Measurements from ENCODE around the gene PRKCE. TPM values are rescaled to one million over a fixed set of nuclear protein-coding genes. Genes with fewer than 3 reads are reported as not detected.

The PRKCE gene
- total RNA-seq, 4 donors from 2014 or later = 5.9 to 21.2 (median 18.5) TPM

DNA sequence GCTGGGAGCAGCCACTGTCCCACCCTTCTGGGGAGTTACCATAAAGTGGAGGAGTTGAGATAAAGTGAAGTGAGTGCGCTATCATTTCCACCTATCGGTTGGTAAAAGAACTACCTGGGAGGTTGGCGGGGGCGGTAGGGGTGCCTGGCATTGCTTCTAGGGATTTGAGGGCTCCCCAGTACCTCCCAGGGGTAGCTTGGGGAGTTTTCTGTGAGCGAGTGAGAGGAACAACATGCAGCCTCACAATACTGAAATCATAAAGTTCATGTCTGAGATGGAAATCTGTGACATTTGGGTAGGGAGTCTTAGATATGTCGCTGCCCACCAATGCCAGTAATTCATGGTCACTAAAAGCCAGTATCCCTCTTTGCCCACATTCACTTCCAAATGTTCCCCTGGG, 68.7 kb downstream of the PRKCE start:
- 90 to 100% methylated on average over 4 of the region's 6 CpGs for WGBS, 2 donors (ENCODE audit: low coverage in 1 of 2)
- Histone ChIP-seq H3K27me3 (no peaks in the 10 kb centered on the region), H3K4me3 (no peak overlapping the region), H3K36me3 (no peaks in the 10 kb centered on the region), H3K27ac (no peak overlapping the region), H3K4me1 (peaks cover 0 to 47% (median 6%) of the 10 kb centered on the region in 3 donors), H3K9me3 (no peaks in the 10 kb centered on the region)
- no peak for TF ChIP-seq POLR2A (IDR thresholded peaks at IDR 0.05)
- no peak for TF ChIP-seq POLR2AphosphoS5 (IDR thresholded peaks at IDR 0.05)
- TF ChIP-seq EP300 (IDR thresholded peaks at IDR 0.05) = no peak
- TF ChIP-seq, protein P1, sequence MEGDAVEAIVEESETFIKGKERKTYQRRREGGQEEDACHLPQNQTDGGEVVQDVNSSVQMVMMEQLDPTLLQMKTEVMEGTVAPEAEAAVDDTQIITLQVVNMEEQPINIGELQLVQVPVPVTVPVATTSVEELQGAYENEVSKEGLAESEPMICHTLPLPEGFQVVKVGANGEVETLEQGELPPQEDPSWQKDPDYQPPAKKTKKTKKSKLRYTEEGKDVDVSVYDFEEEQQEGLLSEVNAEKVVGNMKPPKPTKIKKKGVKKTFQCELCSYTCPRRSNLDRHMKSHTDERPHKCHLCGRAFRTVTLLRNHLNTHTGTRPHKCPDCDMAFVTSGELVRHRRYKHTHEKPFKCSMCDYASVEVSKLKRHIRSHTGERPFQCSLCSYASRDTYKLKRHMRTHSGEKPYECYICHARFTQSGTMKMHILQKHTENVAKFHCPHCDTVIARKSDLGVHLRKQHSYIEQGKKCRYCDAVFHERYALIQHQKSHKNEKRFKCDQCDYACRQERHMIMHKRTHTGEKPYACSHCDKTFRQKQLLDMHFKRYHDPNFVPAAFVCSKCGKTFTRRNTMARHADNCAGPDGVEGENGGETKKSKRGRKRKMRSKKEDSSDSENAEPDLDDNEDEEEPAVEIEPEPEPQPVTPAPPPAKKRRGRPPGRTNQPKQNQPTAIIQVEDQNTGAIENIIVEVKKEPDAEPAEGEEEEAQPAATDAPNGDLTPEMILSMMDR (IDR thresholded peaks at IDR 0.05) = no peak
- ATAC-seq = no peak

DNA sequence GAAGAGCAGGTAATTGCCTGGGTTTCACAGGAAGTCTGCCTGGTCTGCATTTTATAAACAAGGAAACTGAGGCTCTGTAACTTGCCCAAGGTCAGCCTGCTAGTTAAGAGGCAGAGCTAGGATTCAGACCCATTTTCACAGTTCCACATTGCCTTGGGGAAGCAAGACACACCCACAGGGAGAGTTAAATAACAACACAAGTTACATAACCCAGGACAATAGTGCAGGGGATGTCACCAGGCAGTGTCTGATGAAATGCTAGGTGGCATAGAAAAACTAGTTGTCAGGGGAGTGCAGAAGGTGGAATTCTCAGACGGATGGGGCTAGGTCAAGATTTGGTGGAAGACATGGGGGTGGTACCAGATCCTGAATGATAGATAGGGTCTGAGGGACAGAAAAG, 69.7 kb downstream of the PRKCE start:
- Histone ChIP-seq H3K4me1 (peaks cover 0 to 47% (median 6%) of the 10 kb centered on the region in 3 donors), H3K27me3 (no peaks in the 10 kb centered on the region), H3K27ac (no peak overlapping the region), H3K9me3 (no peaks in the 10 kb centered on the region), H3K36me3 (no peaks in the 10 kb centered on the region), H3K4me3 (no peak overlapping the region)
- 88% methylated on average over 1 of the region's 1 CpG; no CpG with 5 or more reads in 1 of the 2 donors for WGBS, 2 donors (ENCODE audit: low coverage in 1 of 2)
- no peak for ATAC-seq
- TF ChIP-seq, protein P1 (IDR thresholded peaks at IDR 0.05) = no peak
- TF ChIP-seq POLR2AphosphoS5 (IDR thresholded peaks at IDR 0.05) (no peak), POLR2A (IDR thresholded peaks at IDR 0.05) (no peak), EP300 (IDR thresholded peaks at IDR 0.05) (no peak)

DNA sequence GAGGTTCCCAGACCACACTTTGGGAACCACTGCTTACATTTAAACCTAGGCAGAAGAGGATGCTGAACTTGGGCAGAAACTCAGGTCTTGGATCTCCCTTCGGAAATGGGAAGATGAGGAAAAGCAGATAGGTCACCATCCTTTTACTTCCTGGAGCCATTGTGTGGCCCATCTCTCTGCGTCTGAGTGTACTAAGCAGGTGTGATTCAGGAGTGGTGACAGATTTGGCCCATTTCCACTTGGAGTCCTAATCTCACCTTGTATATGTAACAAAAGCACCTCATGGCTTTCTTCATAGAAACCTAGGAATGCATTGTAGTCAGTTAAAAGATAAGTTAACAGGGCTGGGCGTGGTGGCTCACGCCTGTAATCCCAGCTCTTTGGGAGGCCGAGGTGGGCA, 71.0 kb downstream of the PRKCE start:
- peaks cover 0 to 47% (median 6%) of the 10 kb centered on the region in 3 donors for H3K4me1 ChIP-seq
- no peak overlapping the region for H3K4me3 ChIP-seq
- TF ChIP-seq POLR2AphosphoS5 (IDR thresholded peaks at IDR 0.05) = no peak
- TF ChIP-seq, protein P1 (IDR thresholded peaks at IDR 0.05) = no peak
- TF ChIP-seq POLR2A (IDR thresholded peaks at IDR 0.05) = no peak
- no peaks in the 10 kb centered on the region for H3K36me3 ChIP-seq
- ATAC-seq = no peak
- WGBS, 2 donors (ENCODE audit: low coverage in 1 of 2) = 77 to 90% methylated on average over 4 to 5 of the region's 5 CpGs
- H3K9me3 ChIP-seq = no peaks in the 10 kb centered on the region
- H3K27ac ChIP-seq = no peak overlapping the region
- no peaks in the 10 kb centered on the region for H3K27me3 ChIP-seq

DNA sequence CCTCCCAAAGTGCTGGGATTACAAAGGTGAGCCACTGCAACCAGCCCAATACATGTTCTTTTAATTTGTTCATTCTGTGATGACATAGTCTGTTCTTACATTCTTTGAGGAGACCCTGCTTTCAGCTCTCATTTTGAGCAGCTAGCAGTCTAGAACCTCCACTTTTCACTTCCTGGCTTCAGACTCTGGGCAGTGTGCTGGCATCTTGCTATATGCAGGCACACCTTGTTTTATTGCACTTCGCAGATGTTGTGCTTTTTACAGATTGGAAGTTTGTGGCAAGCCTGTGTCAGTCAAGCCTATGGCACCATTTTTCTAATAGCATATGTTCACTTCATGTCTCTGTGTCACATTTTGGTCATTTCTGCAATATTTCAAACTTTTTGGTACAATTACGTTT, 72.4 kb downstream of the PRKCE start:
- H3K4me1 ChIP-seq = peaks cover 0 to 47% (median 6%) of the 10 kb centered on the region in 3 donors
- H3K9me3 ChIP-seq = no peaks in the 10 kb centered on the region
- H3K4me3 ChIP-seq = no peak overlapping the region
- ATAC-seq = no peak
- H3K27ac ChIP-seq = peak overlapping the region in 2 of 4 donors; percentile 13 to 17
- 77 to 93% methylated on average over 2 of the region's 2 CpGs for WGBS, 2 donors (ENCODE audit: low coverage in 1 of 2)
- TF ChIP-seq POLR2AphosphoS5 (IDR thresholded peaks at IDR 0.05) (no peak), POLR2A (IDR thresholded peaks at IDR 0.05) (no peak)
- no peaks in the 10 kb centered on the region for H3K36me3 ChIP-seq
- H3K27me3 ChIP-seq = no peaks in the 10 kb centered on the region

DNA sequence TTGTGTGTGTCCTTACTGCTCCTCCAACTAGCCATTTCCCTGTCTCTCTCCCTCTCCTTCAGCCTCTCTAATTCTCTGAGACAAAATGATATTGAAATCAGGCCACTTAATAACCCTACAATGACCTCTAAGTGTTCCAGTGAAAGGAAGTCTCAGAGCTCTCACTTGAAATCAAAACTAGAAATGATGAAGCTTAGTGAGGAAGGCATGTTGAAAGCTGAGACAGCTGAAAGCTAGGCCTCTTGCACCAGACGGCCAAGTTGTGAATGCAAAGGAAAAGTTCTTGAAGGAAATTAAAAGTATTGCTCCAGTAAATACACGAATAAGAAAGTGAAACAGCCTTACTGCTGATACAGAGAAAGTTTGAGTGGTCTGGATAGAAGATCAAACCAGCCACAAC, 72.9 kb downstream of the PRKCE start:
- H3K27ac ChIP-seq = peak overlapping the region in 2 of 4 donors; percentile 13 to 17
- ATAC-seq = no peak
- no peaks in the 10 kb centered on the region for H3K36me3 ChIP-seq
- peaks cover 0 to 46% (median 6%) of the 10 kb centered on the region in 3 donors for H3K4me1 ChIP-seq
- TF ChIP-seq, protein P1 (IDR thresholded peaks at IDR 0.05) = no peak
- TF ChIP-seq POLR2A (IDR thresholded peaks at IDR 0.05) (no peak), EP300 (IDR thresholded peaks at IDR 0.05) (no peak), POLR2AphosphoS5 (IDR thresholded peaks at IDR 0.05) (no peak)
- 22 to 28% methylated on average over 2 of the region's 2 CpGs for WGBS, 2 donors (ENCODE audit: low coverage in 1 of 2)
- no peak overlapping the region for H3K4me3 ChIP-seq
- H3K27me3 ChIP-seq = no peaks in the 10 kb centered on the region
- H3K9me3 ChIP-seq = no peaks in the 10 kb centered on the region
